ENCODE measurements around the gene LGR6. TPM values are rescaled to one million over a fixed set of nuclear protein-coding genes. Genes with fewer than 3 reads are reported as not detected.

The LGR6 gene
- total RNA-seq, 4 donors from 2014 or later, result 0.53 to 3.3 (median 2.3) TPM

GRCh38 chr1:202184750-202185460, 8.7 kb upstream of the LGR6 start:
- Histone ChIP-seq H3K4me3 (no peak overlapping the region), H3K4me1 (no peaks in the 10 kb centered on the region), H3K27me3 (no peaks in the 10 kb centered on the region), H3K9me3 (no peaks in the 10 kb centered on the region), H3K27ac (peak overlapping the region in 1 of 4 donors; percentile 0), H3K36me3 (no peaks in the 10 kb centered on the region)
- peak; percentile 75 to 93 (median 90) for DNase-seq
- TF ChIP-seq POLR2A (IDR thresholded peaks at IDR 0.05) (no peak), CTCF (IDR thresholded peaks at IDR 0.05) (peak; percentile 34 to 85 (median 78))

DNA sequence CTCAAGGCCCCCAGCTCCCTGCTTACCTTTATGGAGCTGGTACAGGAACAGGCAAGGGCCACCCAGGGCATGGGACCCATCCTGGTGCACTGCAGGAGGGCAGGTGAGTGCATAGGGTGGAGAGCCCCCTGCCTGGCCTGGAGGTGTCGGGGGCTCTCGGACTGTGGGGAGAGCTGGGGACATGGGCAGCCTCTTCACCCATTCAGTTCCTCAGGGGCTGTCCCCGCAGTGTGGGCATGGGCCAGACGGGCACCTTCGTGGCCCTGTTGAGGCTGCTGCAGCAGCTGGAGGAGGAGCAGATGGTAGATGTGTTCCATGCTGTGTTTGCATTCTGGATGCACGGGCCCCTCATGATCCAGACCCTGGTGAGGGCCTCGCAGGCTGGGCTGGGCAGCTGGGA, 7.3 kb upstream of the LGR6 start:
- H3K27ac ChIP-seq, result peak overlapping the region in 1 of 4 donors; percentile 85
- H3K4me1 ChIP-seq, result no peaks in the 10 kb centered on the region
- no peaks in the 10 kb centered on the region for H3K36me3 ChIP-seq
- H3K4me3 ChIP-seq, result no peak overlapping the region
- no peaks in the 10 kb centered on the region for H3K27me3 ChIP-seq
- TF ChIP-seq CTCF (IDR thresholded peaks at IDR 0.05), result no peak
- no peak for TF ChIP-seq POLR2A (IDR thresholded peaks at IDR 0.05)
- no peak for DNase-seq
- H3K9me3 ChIP-seq, result no peaks in the 10 kb centered on the region

DNA sequence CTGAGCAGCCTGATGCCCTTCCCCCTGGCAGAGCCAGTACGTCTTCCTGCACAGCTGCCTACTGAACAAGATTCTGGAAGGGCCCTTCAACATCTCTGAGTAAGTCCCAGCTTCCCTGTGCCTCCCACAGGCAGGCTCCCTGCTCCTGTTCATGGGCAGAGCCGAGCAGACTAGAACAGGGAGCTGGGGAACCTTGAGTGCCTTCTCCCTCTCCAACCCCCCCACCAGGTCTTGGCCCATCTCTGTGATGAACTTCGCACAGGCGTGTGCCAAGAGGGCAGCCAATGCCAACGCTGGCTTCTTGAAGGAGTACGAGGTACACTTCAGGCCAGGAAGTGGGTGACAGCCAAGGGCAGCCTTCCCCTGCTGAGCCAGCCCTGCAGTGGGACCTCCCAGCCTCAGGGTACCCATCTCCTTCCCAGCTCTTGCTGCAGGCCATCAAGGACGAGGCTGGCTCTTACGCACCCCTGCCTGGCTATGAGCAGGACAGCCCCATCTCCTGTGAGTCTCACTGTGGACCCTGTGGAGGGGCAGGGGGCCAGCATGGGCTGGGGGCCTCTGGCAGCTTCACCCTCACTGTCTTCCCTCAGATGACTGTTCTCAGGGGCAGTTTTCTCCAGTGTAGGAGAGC, 6.4 kb upstream of the LGR6 start:
- Histone ChIP-seq H3K4me1 (no peaks in the 10 kb centered on the region), H3K27ac (peak overlapping the region in 3 of 4 donors; percentile 40 to 85 (median 54)), H3K27me3 (no peaks in the 10 kb centered on the region), H3K36me3 (no peaks in the 10 kb centered on the region), H3K4me3 (peak overlapping the region in 2 of 4 donors; percentile 26 to 39), H3K9me3 (no peaks in the 10 kb centered on the region)
- TF ChIP-seq POLR2A (IDR thresholded peaks at IDR 0.05) (peak; percentile 13 to 35), CTCF (IDR thresholded peaks at IDR 0.05) (no peak)
- peak in 2 of 3 donors; percentile 87 to 90 for DNase-seq

DNA sequence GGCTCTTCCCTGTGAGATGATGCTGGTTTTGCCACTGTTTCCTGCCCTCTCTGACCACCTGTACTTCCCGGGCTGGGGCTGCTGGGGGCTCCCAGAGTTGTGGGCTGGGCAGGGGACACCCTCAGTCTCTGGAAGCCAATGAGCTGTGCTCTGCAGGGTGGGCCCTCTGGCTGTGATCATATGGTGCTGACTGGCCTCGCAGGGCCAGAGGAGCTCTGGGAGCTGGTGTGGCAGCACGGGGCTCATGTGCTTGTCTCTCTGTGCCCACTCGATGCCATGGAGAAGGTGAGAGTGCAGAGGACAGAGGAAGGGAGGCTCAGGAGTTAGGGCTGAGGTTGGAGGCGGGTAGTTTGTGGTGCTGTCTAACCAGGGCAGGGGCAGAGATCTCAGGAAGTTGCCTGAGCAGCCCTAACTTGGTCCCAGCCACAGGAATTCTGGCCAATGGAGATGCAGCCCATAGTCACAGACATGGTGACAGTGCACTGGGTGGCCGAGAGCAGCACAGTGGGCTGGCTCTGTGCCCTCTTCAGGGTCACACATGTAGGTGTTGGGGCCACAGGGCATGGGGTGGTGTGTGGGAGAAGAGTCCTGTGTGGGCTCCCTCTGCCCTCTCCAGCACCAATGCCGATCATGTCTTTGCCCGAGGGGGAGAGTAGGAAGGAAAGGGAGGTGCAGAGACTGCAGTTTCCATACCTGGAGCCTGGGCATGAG, 5.7 kb upstream of the LGR6 start:
- DNase-seq, result no peak
- H3K9me3 ChIP-seq, result no peaks in the 10 kb centered on the region
- peak overlapping the region in 2 of 4 donors; percentile 26 to 39 for H3K4me3 ChIP-seq
- no peaks in the 10 kb centered on the region for H3K27me3 ChIP-seq
- TF ChIP-seq POLR2A (IDR thresholded peaks at IDR 0.05) (no peak), CTCF (IDR thresholded peaks at IDR 0.05) (no peak)
- H3K4me1 ChIP-seq, result peaks cover 0 to 1% (median under 1%) of the 10 kb centered on the region in 4 donors
- peak overlapping the region in 3 of 4 donors; percentile 40 to 85 (median 54) for H3K27ac ChIP-seq
- no peaks in the 10 kb centered on the region for H3K36me3 ChIP-seq

DNA sequence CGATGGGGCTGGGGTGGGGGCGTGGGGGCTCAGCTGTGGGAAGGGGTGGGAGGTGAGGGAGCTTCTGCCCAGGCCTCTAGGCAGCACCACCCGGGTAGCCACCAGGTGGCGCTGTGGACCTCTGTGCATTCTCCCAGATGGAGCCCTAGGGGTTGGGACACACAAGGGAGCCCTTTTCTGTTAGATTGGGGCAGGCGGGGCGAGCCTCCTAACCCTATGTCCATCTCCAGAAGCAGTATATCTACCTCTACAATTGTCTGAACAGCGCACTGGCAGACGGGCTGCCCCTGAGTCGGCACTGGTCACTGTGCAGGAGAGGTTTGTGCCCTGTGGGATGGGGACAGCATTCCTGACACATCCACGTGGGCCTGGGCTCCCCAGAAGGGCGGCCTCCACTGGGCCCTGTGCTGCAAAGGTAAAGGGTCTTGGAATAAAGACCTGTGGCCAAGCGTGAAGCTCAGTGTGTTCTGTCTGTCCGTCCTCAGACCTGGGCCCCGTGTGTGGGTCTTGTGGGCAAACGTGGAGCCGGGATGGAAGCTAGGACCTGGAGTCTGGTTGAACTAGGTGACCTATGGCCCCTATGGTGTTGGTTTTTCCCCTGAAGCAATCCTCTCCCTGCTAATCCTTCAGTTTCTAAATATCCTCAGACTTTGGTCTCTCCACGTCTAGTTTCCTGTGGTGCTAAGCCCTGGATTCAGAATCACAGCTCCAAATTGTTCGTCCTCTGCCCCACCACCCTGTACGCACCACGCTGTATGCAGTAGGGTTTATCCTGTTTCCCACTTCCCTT, 4.4 kb upstream of the LGR6 start:
- peak; percentile 69 to 91 (median 88) for DNase-seq
- H3K27ac ChIP-seq, result no peak overlapping the region
- no peaks in the 10 kb centered on the region for H3K9me3 ChIP-seq
- TF ChIP-seq POLR2A (IDR thresholded peaks at IDR 0.05), result no peak
- peak in 5 of 6 experiments; percentile 53 to 90 (median 63) for TF ChIP-seq CTCF (IDR thresholded peaks at IDR 0.05)
- H3K4me1 ChIP-seq, result peaks cover 0 to 15% (median 6%) of the 10 kb centered on the region in 4 donors
- peak overlapping the region in 1 of 4 donors; percentile 39 for H3K4me3 ChIP-seq
- H3K27me3 ChIP-seq, result peaks cover 0 to 7% of the 10 kb centered on the region in 2 donors
- no peaks in the 10 kb centered on the region for H3K36me3 ChIP-seq

Data from Peyer's patch (tissue), 4 donors.